ENCODE measurements around the gene KCNH5. TPM values are rescaled to one million over a fixed set of nuclear protein-coding genes. Genes with fewer than 3 reads are reported as not detected.

KCNH5 gene
- polyA plus RNA-seq, 1 of the 3 experiments (the other 2 are of a cell fraction) = not detected

- Histone ChIP-seq H3K9me3 (no peaks in the 10 kb centered on the region), H3K9me2 (no peaks in the 10 kb centered on the region), H3K9ac (no peak overlapping the region), H4K20me1 (ENCODE audit: insufficient read depth) (no peaks in the 10 kb centered on the region), H3K36me3 (replicated peaks in 1 of 2; ENCODE audit: control insufficient read depth in 1 of 2, insufficient read depth in 2 of 2, low read length in 1 of 2) (no peaks in the 10 kb centered on the region), H3K79me2 (ENCODE audit: insufficient read depth) (no peaks in the 10 kb centered on the region), H3F3A (replicated peaks; ENCODE audit: insufficient read depth) (no peaks in the 10 kb centered on the region), H3K4me1 (ENCODE audit: control insufficient read depth in 1 of 2, insufficient read depth in 2 of 2, low read depth in 1 of 2, low read length in 1 of 2) (no peaks in the 10 kb centered on the region; a peak in 1 of 4 replicates), H3K4me2 (no peak overlapping the region), H3K27me3 (ENCODE audit: insufficient read depth) (no peaks in the 10 kb centered on the region), H2AFZ (ENCODE audit: low read depth) (no peak overlapping the region), H3K27ac (ENCODE audit: low read depth in 2 of 2, low read length in 1 of 2) (no peak overlapping the region), H3K4me3 (ENCODE audit: low read depth in 2 of 2, low read length in 1 of 2) (no peak overlapping the region)
- no peak for TF ChIP-seq IRF3 (IDR thresholded peaks at IDR 0.05; ENCODE audit: low read depth, low read length)
- no peak for TF ChIP-seq CHD2 (IDR thresholded peaks at IDR 0.05; ENCODE audit: low read length, partially characterized antibody)
- no peak for TF ChIP-seq JUND (IDR thresholded peaks at IDR 0.05)
- no peak for TF ChIP-seq MAX (IDR thresholded peaks at IDR 0.05; ENCODE audit: low read depth)
- no peak for TF ChIP-seq YY1 (IDR thresholded peaks at IDR 0.05; ENCODE audit: low read depth)
- no peak for TF ChIP-seq ZBTB33 (IDR thresholded peaks at IDR 0.05; ENCODE audit: borderline replicate concordance, low read depth)
- no peak for TF ChIP-seq FOXM1 (IDR thresholded peaks at IDR 0.05; ENCODE audit: low read depth)
- TF ChIP-seq ELF1 (IDR thresholded peaks at IDR 0.05) = no peak
- TF ChIP-seq NRF1 (IDR thresholded peaks at IDR 0.05; ENCODE audit: low read depth, low read length) = no peak
- no peak for TF ChIP-seq TAF1 (IDR thresholded peaks at IDR 0.05; ENCODE audit: borderline replicate concordance, low read depth, low read length)
- no peak for TF ChIP-seq NFIC (IDR thresholded peaks at IDR 0.05; ENCODE audit: borderline replicate concordance)
- TF ChIP-seq FOXJ3 (CRISPR knock-in tag; IDR thresholded peaks at IDR 0.05) = no peak
- no peak for TF ChIP-seq SIN3A (IDR thresholded peaks at IDR 0.05; ENCODE audit: borderline replicate concordance, low read depth, low read length)
- TF ChIP-seq REST (IDR thresholded peaks at IDR 0.05; ENCODE audit: low read depth, low read length) = no peak
- TF ChIP-seq MXI1 (IDR thresholded peaks at IDR 0.05; ENCODE audit: low read depth, low read length) = no peak
- TF ChIP-seq TCF12 (IDR thresholded peaks at IDR 0.05) = no peak
- TF ChIP-seq RAD21 (IDR thresholded peaks at IDR 0.05; ENCODE audit: low read length) = no peak
- TF ChIP-seq FOSL2 (IDR thresholded peaks at IDR 0.05; ENCODE audit: borderline replicate concordance, low read depth) = no peak
- DNase-seq = no peak
- POLR2A ChIA-PET = no interaction called here
- WGBS (ENCODE audit: low lambda C conversion rate) = 34% methylated on average over 5 of the region's 5 CpGs
- CTCF ChIA-PET = interaction anchor here (0.8 to 0.9 kb wide), 2 partner anchors 11 to 25 kb away, joined by 3 read pairs; no protein-coding TSS in a partner anchor
These were observed 390.6 kb downstream of the KCNH5 start for GRCh38 chr14:62654641-62655040.

Other genes starting within 250 kb of the KCNH5 start
- gene RHOJ, start 159.0 kb upstream of the KCNH5 start, polyA plus RNA-seq (2012; rRNA removed) = 12.1 and 16.7 TPM in 2 replicates

Measured in SK-N-SH (cell line).